ENCODE data around the gene CACNA1A. TPM values are rescaled to one million over a fixed set of nuclear protein-coding genes. Genes with fewer than 3 reads are reported as not detected.

The CACNA1A gene
- total and polyA plus RNA-seq, 2 of the 4 experiments (the other 2 are of a cell fraction), result 5.9 to 15.0 TPM

DNA sequence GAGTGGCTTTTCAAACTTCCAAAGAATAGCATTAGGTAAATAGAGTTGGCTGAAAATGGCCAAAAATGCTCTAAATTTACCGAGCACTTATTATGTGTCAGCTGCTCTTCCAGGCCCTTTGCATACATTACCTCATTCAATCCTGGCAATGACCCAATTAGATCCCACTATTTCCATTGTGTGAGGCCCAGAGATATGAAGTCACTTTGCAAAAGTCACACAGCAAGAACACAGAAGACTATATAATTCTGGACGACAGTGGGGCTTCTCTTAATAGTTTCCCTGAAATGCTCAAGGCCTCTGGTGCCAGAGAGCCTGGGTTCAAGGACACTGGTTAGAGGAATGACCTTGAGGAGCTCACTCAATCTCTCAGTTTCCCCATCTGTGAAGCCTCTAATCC is 209.3 kb downstream of the CACNA1A start:
- no peak overlapping the region for H3K9ac ChIP-seq (ENCODE audit: low read depth, low read length)
- H3K9me3 ChIP-seq (ENCODE audit: control insufficient read depth, insufficient read depth, low read length), result no peaks in the 10 kb centered on the region
- ChIA-PET CTCF (no interaction called here), POLR2A (ENCODE audit: unreplicated experiment) (no interaction called here)
- dilution Hi-C loops (cut with HindIII; ENCODE audit: low sequenced_read_pairs, unreplicated experiment) (no loop called here), intact Hi-C loops (cut with micrococcal nuclease) (no loop called here), in situ Hi-C loops (cut with MboI; ENCODE audit: low sequenced_read_pairs) (loop anchor here (25.0 kb wide), 2 partner anchors 415 to 565 kb away; no protein-coding TSS in a partner anchor)
- no peak overlapping the region for H3K4ac ChIP-seq (ENCODE audit: low read depth, low read length)
- no peak overlapping the region for H3K23ac ChIP-seq (ENCODE audit: low read depth, low read length)
- H4K20me1 ChIP-seq (ENCODE audit: insufficient read depth, low read length), result no peaks in the 10 kb centered on the region
- H2BK20ac ChIP-seq (ENCODE audit: low read depth, low read length), result no peak overlapping the region
- H2AK9ac ChIP-seq (replicated peaks; ENCODE audit: low read depth, low read length, poor library complexity), result no peak overlapping the region
- no peak overlapping the region for H2BK15ac ChIP-seq (ENCODE audit: low read depth, low read length)
- no peak overlapping the region for H2AK5ac ChIP-seq (ENCODE audit: low read depth, low read length)
- no peak overlapping the region for H3K27ac ChIP-seq (ENCODE audit: insufficient read depth, low read length)
- no peak for TF ChIP-seq MAZ (IDR thresholded peaks at IDR 0.05; ENCODE audit: borderline replicate concordance, low read depth, low read length)
- no peak for TF ChIP-seq MXI1 (IDR thresholded peaks at IDR 0.05; ENCODE audit: borderline replicate concordance, low read depth, low read length)
- TF ChIP-seq MAFK (IDR thresholded peaks at IDR 0.05; ENCODE audit: low read depth, low read length), result no peak
- TF ChIP-seq, protein P1, sequence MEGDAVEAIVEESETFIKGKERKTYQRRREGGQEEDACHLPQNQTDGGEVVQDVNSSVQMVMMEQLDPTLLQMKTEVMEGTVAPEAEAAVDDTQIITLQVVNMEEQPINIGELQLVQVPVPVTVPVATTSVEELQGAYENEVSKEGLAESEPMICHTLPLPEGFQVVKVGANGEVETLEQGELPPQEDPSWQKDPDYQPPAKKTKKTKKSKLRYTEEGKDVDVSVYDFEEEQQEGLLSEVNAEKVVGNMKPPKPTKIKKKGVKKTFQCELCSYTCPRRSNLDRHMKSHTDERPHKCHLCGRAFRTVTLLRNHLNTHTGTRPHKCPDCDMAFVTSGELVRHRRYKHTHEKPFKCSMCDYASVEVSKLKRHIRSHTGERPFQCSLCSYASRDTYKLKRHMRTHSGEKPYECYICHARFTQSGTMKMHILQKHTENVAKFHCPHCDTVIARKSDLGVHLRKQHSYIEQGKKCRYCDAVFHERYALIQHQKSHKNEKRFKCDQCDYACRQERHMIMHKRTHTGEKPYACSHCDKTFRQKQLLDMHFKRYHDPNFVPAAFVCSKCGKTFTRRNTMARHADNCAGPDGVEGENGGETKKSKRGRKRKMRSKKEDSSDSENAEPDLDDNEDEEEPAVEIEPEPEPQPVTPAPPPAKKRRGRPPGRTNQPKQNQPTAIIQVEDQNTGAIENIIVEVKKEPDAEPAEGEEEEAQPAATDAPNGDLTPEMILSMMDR (conservative IDR thresholded peaks at IDR 0.05; ENCODE audit: low read depth, low read length), result no peak
- TF ChIP-seq RFX5 (IDR thresholded peaks at IDR 0.05; ENCODE audit: low read depth, low read length), result no peak
- TF ChIP-seq FOS (IDR thresholded peaks at IDR 0.05; ENCODE audit: low read depth, low read length), result no peak
- TF ChIP-seq RAD21 (IDR thresholded peaks at IDR 0.05; ENCODE audit: low read length), result no peak
- no peak for TF ChIP-seq CEBPB (IDR thresholded peaks at IDR 0.05; ENCODE audit: low read depth, low read length)
- TF ChIP-seq, protein P2, sequence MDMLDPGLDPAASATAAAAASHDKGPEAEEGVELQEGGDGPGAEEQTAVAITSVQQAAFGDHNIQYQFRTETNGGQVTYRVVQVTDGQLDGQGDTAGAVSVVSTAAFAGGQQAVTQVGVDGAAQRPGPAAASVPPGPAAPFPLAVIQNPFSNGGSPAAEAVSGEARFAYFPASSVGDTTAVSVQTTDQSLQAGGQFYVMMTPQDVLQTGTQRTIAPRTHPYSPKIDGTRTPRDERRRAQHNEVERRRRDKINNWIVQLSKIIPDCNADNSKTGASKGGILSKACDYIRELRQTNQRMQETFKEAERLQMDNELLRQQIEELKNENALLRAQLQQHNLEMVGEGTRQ (IDR thresholded peaks at IDR 0.05; ENCODE audit: low read depth, low read length), result no peak
- no peak for TF ChIP-seq NFE2L2 (IDR thresholded peaks at IDR 0.05; ENCODE audit: low read depth, low read length)
- TF ChIP-seq, protein P3, sequence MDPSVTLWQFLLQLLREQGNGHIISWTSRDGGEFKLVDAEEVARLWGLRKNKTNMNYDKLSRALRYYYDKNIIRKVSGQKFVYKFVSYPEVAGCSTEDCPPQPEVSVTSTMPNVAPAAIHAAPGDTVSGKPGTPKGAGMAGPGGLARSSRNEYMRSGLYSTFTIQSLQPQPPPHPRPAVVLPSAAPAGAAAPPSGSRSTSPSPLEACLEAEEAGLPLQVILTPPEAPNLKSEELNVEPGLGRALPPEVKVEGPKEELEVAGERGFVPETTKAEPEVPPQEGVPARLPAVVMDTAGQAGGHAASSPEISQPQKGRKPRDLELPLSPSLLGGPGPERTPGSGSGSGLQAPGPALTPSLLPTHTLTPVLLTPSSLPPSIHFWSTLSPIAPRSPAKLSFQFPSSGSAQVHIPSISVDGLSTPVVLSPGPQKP (IDR thresholded peaks at IDR 0.05; ENCODE audit: borderline replicate concordance, low read depth, low read length), result no peak
- TF ChIP-seq CHD1 (IDR thresholded peaks at IDR 0.05; ENCODE audit: low read depth, low read length), result no peak
- TF ChIP-seq RCOR1 (IDR thresholded peaks at IDR 0.05; ENCODE audit: insufficient replicate concordance, low read length), result no peak
- TF ChIP-seq SMC3 (IDR thresholded peaks at IDR 0.05; ENCODE audit: low read depth, low read length), result no peak
- no peak for TF ChIP-seq POLR2A (IDR thresholded peaks at IDR 0.05; ENCODE audit: low read depth, low read length)
- H3K56ac ChIP-seq (ENCODE audit: extremely low read depth, insufficient read depth, low read length), result no peak overlapping the region
- ATAC-seq (ENCODE audit: low read depth) (no peak), DNase-seq (peak; percentile 28)
- no peak overlapping the region for H2BK120ac ChIP-seq (ENCODE audit: low read depth, low read length)
- no TSS peak for BruUV-seq (replicated peaks)
- no peak overlapping the region for H3K4me2 ChIP-seq (ENCODE audit: low read depth, low read length)
- no peak overlapping the region for H4K91ac ChIP-seq (ENCODE audit: insufficient read depth, low read depth, low read length)
- no peaks in the 10 kb centered on the region; the same call in 1 of the 2 replicates for H3K36me3 ChIP-seq (ENCODE audit: control insufficient read depth, insufficient read depth, low read length)
- no peaks in the 10 kb centered on the region for H3K79me1 ChIP-seq (ENCODE audit: low read depth in 1 of 2, low read length in 2 of 2)
- H4K8ac ChIP-seq (ENCODE audit: low read depth in 2 of 2, low read length in 2 of 2), result no peak overlapping the region
- H3K9me1 ChIP-seq (ENCODE audit: insufficient read depth, low read length), result no peaks in the 10 kb centered on the region
- no peak overlapping the region for H2AFZ ChIP-seq (replicated peaks; ENCODE audit: low read length, poor library complexity)
- no CpG with 5 or more reads among the region's 2 CpGs for WGBS, 2 experiments (ENCODE audit: extremely low coverage in 2 of 2, insufficient read length in 1 of 2)
- no peak overlapping the region for H3K18ac ChIP-seq (ENCODE audit: low read depth, low read length)
- H3K27me3 ChIP-seq (ENCODE audit: control insufficient read depth, insufficient read depth, low read length), result no peaks in the 10 kb centered on the region
- no peak overlapping the region for H3K14ac ChIP-seq (replicated peaks; ENCODE audit: low read depth, low read length)
- no peak overlapping the region for H2BK5ac ChIP-seq (ENCODE audit: low read depth, low read length, poor library complexity, severe bottlenecking)
- no peak overlapping the region for H4K5ac ChIP-seq (ENCODE audit: low read depth, low read length)
- H3K4me1 ChIP-seq (ENCODE audit: control insufficient read depth, insufficient read depth, low read length), result no peaks in the 10 kb centered on the region
- H3K4me3 ChIP-seq (ENCODE audit: insufficient read depth, low read depth, low read length), result no peak overlapping the region

All from IMR-90 (cell line).